Vagina (tissue), 2 donors: ENCODE results near the gene YWHAG. TPM values are rescaled to one million over a fixed set of nuclear protein-coding genes. Genes with fewer than 3 reads are reported as not detected.
"Not testable (repeated sequence)": the region's sequence is repeated elsewhere in the genome, so short reads cannot be mapped to it uniquely, and the experiment has no call there.

Source experiments
- DNase-seq, 2 donors: peaks; one replicate each; pipeline ENCODE4 v3.0.0-alpha.2; 2017; ENCODE audit errors: extremely low spot score in 2 of 2
- H3K27ac ChIP-seq: fragments of 200-600 bp; sonication (generic); one replicate; pipeline ENCODE4 v1.5.1; 2019
- H3K27me3 ChIP-seq: fragments of 200-600 bp; sonication (generic); one replicate; pipeline ENCODE4 v1.5.1; 2019
- H3K36me3 ChIP-seq, 2 donors: fragments of 200-600 bp; sonication (generic); one replicate each; pipeline ENCODE4 v1.5.1; 2017 to 2019
- H3K4me1 ChIP-seq: fragments of 200-600 bp; sonication (generic); one replicate; pipeline ENCODE4 v1.5.1; 2019
- H3K4me3 ChIP-seq, 2 donors: fragments of 200-600 bp; sonication (generic); 1 replicate in 1 of 2; 2 replicates in 1 of 2; pipeline ENCODE4 v1.5.1; 2016 to 2019
- H3K9me3 ChIP-seq: fragments of 200-600 bp; sonication (generic); one replicate; pipeline ENCODE4 v1.5.1; 2019
- POLR2A ChIP-seq, 2 donors: fragments of 450-650 bp; IDR thresholded peaks; one replicate each; pipeline ENCODE4 v1.6.1; 2017; ENCODE audit warnings: antibody characterized with exemption in 2 of 2, mild to moderate bottlenecking in 2 of 2, moderate library complexity in 2 of 2
- POLR2AphosphoS5 ChIP-seq, 2 donors: sonication (generic); formaldehyde crosslinking; IDR thresholded peaks; one replicate each; pipeline ENCODE4 v1.9.0; 2017; ENCODE audit warnings: antibody characterized with exemption in 2 of 2, mild to moderate bottlenecking in 2 of 2, low read depth in 1 of 2; ENCODE audit not compliant: insufficient read depth in 1 of 2
- intact Hi-C: fragments of 100-400 bp; cut with DNase I; formaldehyde crosslinking; loops from one replicate; pipeline ENCODE4 v1.15.1; 2023
- total RNA-seq: library from RNA; depleted of rRNA; stranded (reverse); fragments of >200 nt; gene quantifications from one replicate; pipeline ENCODE4 v1.2.3, GENCODE V29; 2016
- TF ChIP-seq, protein P1 (sequence below), 3 experiments: fragments of 450-650 bp in 2 of 3; fragments of 200-600 bp in 1 of 3; sonication (generic) in 1 of 3; IDR thresholded peaks; one replicate each; pipeline ENCODE4 v1.5.1; 2017 to 2019; ENCODE audit warnings: antibody characterized with exemption in 3 of 3, mild to moderate bottlenecking in 2 of 3, moderate library complexity in 2 of 3

The YWHAG gene
- total RNA-seq, 1 donor from 2014 or later = 73.2 TPM

DNA sequence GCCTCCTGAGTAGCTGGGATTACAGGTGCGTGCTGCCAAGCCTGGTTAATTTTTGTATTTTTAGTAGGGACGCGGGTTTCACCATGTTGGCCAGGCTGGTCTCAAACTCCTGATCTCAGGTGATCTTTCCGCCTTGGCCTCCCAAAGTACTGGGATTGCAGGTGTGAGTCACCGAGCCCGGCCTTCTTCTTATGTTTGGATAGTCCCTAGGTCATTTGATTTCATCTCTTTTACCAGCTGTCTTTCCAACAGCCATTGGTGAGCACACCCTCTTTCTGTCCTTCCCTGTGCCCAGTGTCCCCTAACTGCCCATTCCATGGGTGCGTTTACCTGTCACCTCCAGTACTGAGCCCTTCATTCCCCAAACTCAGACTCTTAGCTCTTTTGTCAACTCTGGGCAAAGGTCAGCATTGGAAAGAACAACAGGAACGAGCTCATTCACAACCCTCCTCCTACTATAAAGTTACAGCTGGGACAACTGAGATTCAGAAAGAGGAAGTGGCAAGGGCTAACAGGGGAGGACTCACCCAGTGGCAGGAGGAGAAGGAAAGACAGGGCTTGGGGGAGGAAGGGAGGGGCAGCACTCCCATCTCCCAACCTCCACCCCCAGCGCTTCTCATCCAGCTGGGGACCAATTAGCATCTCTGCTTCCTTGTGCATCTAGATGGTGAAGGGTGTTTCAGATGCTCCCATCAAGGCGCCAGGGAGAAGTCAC is 45.1 kb upstream of the YWHAG start:
- Histone ChIP-seq H3K27ac (no peak overlapping the region), H3K4me3 (no peak overlapping the region), H3K36me3 (no peaks in the 10 kb centered on the region), H3K4me1 (no peaks in the 10 kb centered on the region), H3K27me3 (no peaks in the 10 kb centered on the region), H3K9me3 (no peaks in the 10 kb centered on the region)
- DNase-seq = no peak
- no peak for TF ChIP-seq POLR2A (IDR thresholded peaks at IDR 0.05)
- TF ChIP-seq, protein P1, sequence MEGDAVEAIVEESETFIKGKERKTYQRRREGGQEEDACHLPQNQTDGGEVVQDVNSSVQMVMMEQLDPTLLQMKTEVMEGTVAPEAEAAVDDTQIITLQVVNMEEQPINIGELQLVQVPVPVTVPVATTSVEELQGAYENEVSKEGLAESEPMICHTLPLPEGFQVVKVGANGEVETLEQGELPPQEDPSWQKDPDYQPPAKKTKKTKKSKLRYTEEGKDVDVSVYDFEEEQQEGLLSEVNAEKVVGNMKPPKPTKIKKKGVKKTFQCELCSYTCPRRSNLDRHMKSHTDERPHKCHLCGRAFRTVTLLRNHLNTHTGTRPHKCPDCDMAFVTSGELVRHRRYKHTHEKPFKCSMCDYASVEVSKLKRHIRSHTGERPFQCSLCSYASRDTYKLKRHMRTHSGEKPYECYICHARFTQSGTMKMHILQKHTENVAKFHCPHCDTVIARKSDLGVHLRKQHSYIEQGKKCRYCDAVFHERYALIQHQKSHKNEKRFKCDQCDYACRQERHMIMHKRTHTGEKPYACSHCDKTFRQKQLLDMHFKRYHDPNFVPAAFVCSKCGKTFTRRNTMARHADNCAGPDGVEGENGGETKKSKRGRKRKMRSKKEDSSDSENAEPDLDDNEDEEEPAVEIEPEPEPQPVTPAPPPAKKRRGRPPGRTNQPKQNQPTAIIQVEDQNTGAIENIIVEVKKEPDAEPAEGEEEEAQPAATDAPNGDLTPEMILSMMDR (IDR thresholded peaks at IDR 0.05) = no peak
- TF ChIP-seq POLR2AphosphoS5 (IDR thresholded peaks at IDR 0.05; ENCODE audit: insufficient read depth in 1 of 2, low read depth in 1 of 2) = no peak
- intact Hi-C loops = no loop called here

DNA sequence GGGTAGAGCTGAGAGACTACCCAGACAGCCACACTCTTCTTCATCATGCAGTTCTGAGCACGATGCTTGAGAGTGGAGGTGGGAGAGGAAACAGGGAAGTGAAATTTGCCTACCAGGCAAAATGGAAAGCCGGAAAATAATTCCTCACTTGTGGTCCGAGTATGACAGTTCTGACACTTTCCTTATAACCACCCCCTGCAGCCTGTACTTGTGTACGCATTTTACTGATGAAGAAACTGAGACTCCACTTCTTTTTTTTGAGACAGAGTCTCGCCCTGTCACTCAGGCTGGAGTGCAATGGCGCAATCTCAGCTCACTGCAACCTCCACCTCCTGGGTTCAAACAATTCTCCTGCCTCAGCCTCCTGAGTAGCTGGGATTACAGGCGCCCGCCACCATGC is 44.3 kb upstream of the YWHAG start:
- H3K4me1 ChIP-seq, H3K27ac ChIP-seq, H3K4me3 ChIP-seq, intact Hi-C loops, H3K36me3 ChIP-seq, H3K27me3 ChIP-seq, DNase-seq, H3K9me3 ChIP-seq: not testable (repeated sequence)

DNA sequence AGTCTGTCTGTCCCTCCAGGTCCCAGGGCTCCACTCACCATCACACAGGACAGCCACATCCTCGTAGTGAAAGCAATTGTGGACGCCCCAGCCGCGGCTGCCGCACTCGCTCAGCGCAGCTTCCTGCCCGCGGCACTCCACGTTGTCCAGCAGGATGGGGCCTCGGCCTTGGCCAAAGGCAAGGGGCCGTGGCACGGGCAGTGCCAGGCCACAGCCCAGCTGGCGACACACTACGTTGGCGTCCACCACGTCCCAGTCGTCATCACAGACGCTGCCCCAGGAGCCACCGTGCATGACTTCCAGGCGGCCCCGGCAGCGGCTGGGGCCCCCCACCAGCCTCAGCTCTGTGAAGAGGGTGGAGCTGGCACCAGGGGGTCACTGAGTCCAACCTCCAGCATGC is 41.5 kb upstream of the YWHAG start:
- intact Hi-C loops = no loop called here
- no peak for TF ChIP-seq POLR2A (IDR thresholded peaks at IDR 0.05)
- TF ChIP-seq, protein P1 (IDR thresholded peaks at IDR 0.05) = no peak
- no peak for TF ChIP-seq POLR2AphosphoS5 (IDR thresholded peaks at IDR 0.05; ENCODE audit: insufficient read depth in 1 of 2, low read depth in 1 of 2)
- DNase-seq = no peak
- no peak overlapping the region for H3K4me3 ChIP-seq
- no peak overlapping the region for H3K27ac ChIP-seq
- no peaks in the 10 kb centered on the region for H3K9me3 ChIP-seq
- H3K36me3 ChIP-seq = no peaks in the 10 kb centered on the region
- H3K4me1 ChIP-seq = peaks cover 11% of the 10 kb centered on the region
- no peaks in the 10 kb centered on the region for H3K27me3 ChIP-seq

DNA sequence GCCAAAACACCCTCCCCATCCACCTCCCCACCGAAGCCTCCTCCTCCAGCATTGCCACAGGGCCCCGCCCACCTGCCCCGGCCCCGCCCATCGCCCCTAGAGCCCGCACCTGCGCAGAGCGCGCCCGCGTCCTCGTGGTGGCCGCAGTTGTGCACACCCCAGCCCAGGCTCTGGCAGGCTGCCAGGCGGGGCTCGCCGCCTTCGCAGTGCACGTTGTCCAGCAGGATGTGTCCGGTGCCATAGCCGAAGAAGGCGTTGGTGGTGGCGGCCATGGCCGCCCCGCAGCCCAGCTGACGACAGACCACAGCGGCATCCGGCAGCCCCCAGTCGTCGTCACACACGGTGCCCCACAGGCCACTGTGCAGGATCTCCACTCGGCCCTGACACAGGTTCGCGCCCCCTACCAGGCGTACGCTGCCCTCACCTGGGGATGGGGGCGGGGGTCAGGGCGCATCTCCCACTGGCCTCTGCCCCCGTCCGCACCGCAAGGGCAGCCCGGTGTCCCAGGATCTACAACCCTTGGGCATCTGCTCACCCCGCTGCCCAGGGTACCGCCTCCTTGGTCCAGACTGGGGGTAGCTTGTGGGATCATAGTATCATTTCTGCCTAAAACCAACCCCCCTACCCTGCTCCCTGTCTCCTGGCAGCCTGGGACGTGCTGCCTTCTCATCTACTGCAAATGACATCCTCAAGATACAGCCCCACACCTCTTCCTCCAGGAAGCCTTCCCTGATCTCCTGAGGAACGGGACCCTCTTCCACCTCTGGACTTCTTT is 38.8 kb upstream of the YWHAG start:
- Histone ChIP-seq H3K27me3 (no peaks in the 10 kb centered on the region), H3K9me3 (no peaks in the 10 kb centered on the region), H3K36me3 (no peaks in the 10 kb centered on the region), H3K4me1 (peaks cover 19% of the 10 kb centered on the region), H3K27ac (peak overlapping the region; percentile 44), H3K4me3 (peak overlapping the region; percentile 48 to 50)
- no peak for DNase-seq
- TF ChIP-seq, protein P1 (IDR thresholded peaks at IDR 0.05) = peak in 1 of 3 experiments; percentile 12
- TF ChIP-seq POLR2AphosphoS5 (IDR thresholded peaks at IDR 0.05; ENCODE audit: insufficient read depth in 1 of 2, low read depth in 1 of 2) = peak in 1 of 2 donors; percentile 47
- no peak for TF ChIP-seq POLR2A (IDR thresholded peaks at IDR 0.05)
- intact Hi-C loops = no loop called here

DNA sequence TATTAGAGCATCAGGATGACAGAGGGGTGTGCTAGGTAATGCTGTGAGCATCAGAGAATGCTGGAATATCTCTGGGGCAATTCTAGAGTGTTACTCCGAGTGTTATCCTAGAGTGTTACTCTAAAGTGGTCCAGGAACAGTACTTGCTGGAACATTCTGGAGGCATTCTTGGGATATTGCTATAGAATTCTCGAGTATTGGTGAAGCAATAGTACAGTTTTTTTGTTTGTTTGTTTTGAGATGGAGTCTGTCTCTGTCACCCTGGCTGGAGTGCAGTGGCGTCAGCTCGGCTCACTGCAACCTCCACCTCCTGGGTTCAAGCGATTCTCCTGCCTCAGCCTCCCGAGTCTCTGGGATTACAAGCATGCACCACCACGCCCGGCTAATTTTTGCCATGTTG is 38.1 kb upstream of the YWHAG start:
- H3K9me3 ChIP-seq = no peaks in the 10 kb centered on the region
- H3K4me1 ChIP-seq = peaks cover 22% of the 10 kb centered on the region
- peak overlapping the region in 1 of 2 donors; percentile 48 for H3K4me3 ChIP-seq
- no peak for DNase-seq
- no peak overlapping the region for H3K27ac ChIP-seq
- no peaks in the 10 kb centered on the region for H3K27me3 ChIP-seq
- no peak for TF ChIP-seq POLR2A (IDR thresholded peaks at IDR 0.05)
- TF ChIP-seq, protein P1 (IDR thresholded peaks at IDR 0.05) = no peak
- TF ChIP-seq POLR2AphosphoS5 (IDR thresholded peaks at IDR 0.05; ENCODE audit: insufficient read depth in 1 of 2, low read depth in 1 of 2) = no peak
- intact Hi-C loops = no loop called here
- H3K36me3 ChIP-seq = no peaks in the 10 kb centered on the region
